Vagina (tissue), 2 donors: ENCODE results near the gene MGAT3. TPM values are rescaled to one million over a fixed set of nuclear protein-coding genes. Genes with fewer than 3 reads are reported as not detected.

ENCODE experiments used
- DNase-seq, 2 donors: peaks; one replicate each; pipeline ENCODE4 v3.0.0-alpha.2; 2017; ENCODE audit errors: extremely low spot score in 2 of 2
- H3K27ac ChIP-seq: fragments of 200-600 bp; sonication (generic); one replicate; pipeline ENCODE4 v1.5.1; 2019
- H3K27me3 ChIP-seq: fragments of 200-600 bp; sonication (generic); one replicate; pipeline ENCODE4 v1.5.1; 2019
- H3K36me3 ChIP-seq, 2 donors: fragments of 200-600 bp; sonication (generic); one replicate each; pipeline ENCODE4 v1.5.1; 2017 to 2019
- H3K4me1 ChIP-seq: fragments of 200-600 bp; sonication (generic); one replicate; pipeline ENCODE4 v1.5.1; 2019
- H3K4me3 ChIP-seq, 2 donors: fragments of 200-600 bp; sonication (generic); 1 replicate in 1 of 2; 2 replicates in 1 of 2; pipeline ENCODE4 v1.5.1; 2016 to 2019
- H3K9me3 ChIP-seq: fragments of 200-600 bp; sonication (generic); one replicate; pipeline ENCODE4 v1.5.1; 2019
- POLR2A ChIP-seq, 2 donors: fragments of 450-650 bp; IDR thresholded peaks; one replicate each; pipeline ENCODE4 v1.6.1; 2017; ENCODE audit warnings: antibody characterized with exemption in 2 of 2, mild to moderate bottlenecking in 2 of 2, moderate library complexity in 2 of 2
- POLR2AphosphoS5 ChIP-seq, 2 donors: sonication (generic); formaldehyde crosslinking; IDR thresholded peaks; one replicate each; pipeline ENCODE4 v1.9.0; 2017; ENCODE audit warnings: antibody characterized with exemption in 2 of 2, mild to moderate bottlenecking in 2 of 2, low read depth in 1 of 2; ENCODE audit not compliant: insufficient read depth in 1 of 2
- intact Hi-C: fragments of 100-400 bp; cut with DNase I; formaldehyde crosslinking; loops from one replicate; pipeline ENCODE4 v1.15.1; 2023
- total RNA-seq: library from RNA; depleted of rRNA; stranded (reverse); fragments of >200 nt; gene quantifications from one replicate; pipeline ENCODE4 v1.2.3, GENCODE V29; 2016
- TF ChIP-seq, protein P1 (sequence below), 3 experiments: fragments of 450-650 bp in 2 of 3; fragments of 200-600 bp in 1 of 3; sonication (generic) in 1 of 3; IDR thresholded peaks; one replicate each; pipeline ENCODE4 v1.5.1; 2017 to 2019; ENCODE audit warnings: antibody characterized with exemption in 3 of 3, mild to moderate bottlenecking in 2 of 3, moderate library complexity in 2 of 3

Gene MGAT3
- total RNA-seq, 1 donor from 2014 or later: 0.98 TPM

DNA sequence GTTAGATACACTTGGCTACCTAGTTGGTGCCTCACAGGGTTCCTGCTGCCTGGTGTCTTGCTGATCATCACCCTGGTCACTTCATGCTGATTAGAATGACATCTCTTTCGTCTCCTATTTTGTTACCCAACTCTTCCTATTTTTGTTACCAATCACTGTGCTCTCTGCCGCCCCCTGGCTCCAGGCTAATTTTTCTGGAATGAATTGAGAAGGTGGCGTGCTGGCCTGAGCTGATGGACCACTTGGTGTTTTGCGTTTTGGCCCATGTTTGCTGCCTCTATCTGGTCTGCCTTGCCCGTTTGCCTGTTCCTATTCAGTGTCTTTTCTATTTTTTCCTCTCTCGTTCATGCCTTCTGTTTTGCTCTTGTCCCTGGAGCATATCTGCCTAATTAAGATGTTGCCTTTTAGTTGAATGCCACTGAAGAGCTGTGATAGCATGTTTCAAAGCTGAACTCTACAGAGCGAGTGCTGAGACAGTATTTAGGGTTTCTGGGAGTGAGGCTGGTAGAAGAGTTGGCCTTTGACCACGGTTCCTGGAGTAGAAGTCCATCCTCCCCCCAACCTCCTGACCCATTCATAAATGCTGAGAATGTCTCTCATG, 57.7 kb downstream of the MGAT3 start:
- Histone ChIP-seq H3K27me3 (no peaks in the 10 kb centered on the region), H3K9me3 (no peaks in the 10 kb centered on the region), H3K36me3 (peaks cover 0 to 38% of the 10 kb centered on the region in 2 donors), H3K4me1 (peaks cover 10% of the 10 kb centered on the region), H3K4me3 (no peak overlapping the region), H3K27ac (no peak overlapping the region)
- intact Hi-C loops: loop anchor here (10.0 kb wide), 1 partner anchor 110 kb away; no protein-coding TSS in a partner anchor
- no peak for DNase-seq
- TF ChIP-seq POLR2A (IDR thresholded peaks at IDR 0.05): no peak
- TF ChIP-seq, protein P1, sequence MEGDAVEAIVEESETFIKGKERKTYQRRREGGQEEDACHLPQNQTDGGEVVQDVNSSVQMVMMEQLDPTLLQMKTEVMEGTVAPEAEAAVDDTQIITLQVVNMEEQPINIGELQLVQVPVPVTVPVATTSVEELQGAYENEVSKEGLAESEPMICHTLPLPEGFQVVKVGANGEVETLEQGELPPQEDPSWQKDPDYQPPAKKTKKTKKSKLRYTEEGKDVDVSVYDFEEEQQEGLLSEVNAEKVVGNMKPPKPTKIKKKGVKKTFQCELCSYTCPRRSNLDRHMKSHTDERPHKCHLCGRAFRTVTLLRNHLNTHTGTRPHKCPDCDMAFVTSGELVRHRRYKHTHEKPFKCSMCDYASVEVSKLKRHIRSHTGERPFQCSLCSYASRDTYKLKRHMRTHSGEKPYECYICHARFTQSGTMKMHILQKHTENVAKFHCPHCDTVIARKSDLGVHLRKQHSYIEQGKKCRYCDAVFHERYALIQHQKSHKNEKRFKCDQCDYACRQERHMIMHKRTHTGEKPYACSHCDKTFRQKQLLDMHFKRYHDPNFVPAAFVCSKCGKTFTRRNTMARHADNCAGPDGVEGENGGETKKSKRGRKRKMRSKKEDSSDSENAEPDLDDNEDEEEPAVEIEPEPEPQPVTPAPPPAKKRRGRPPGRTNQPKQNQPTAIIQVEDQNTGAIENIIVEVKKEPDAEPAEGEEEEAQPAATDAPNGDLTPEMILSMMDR (IDR thresholded peaks at IDR 0.05): peak in 2 of 3 experiments; percentile 33 to 72

DNA sequence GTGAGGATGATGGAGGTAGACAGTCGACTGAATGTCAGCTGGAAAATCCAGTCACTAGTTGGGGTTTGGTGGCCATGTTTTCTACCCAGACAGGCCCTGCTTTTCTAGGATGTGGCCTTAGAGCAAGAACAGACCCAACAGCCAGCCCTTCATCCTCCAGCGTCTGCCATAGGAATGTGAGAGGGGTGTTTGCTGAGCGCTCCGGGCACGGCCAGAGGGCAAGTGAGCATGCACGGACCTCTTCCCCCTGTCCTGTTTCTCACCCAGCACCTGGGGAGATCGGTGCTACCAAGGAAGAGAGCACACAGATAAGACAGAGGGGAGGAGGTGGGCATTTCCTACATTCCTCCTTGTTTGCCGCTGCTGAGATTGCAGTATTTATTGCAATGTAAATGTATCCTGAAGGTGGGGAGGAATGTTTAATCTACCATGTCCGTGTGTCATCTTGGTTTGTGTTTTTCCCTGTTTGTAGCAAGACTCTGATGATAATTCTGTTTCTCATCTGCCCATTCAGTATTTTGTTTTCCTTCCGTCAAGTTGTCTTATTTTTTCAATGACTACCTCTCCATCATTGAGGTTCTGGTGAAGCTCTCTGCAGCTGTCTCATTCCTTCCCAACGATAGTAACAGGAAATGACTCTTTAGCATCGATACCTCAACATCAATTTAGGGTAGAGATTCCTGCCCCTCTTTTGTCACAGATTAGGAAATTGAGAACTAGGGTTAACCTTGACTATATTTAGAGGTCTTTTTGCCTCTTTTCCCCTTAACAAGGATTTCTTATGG, 58.6 kb downstream of the MGAT3 start:
- Histone ChIP-seq H3K4me1 (peaks cover 10% of the 10 kb centered on the region), H3K9me3 (no peaks in the 10 kb centered on the region), H3K36me3 (peaks cover 0 to 35% of the 10 kb centered on the region in 2 donors), H3K27ac (no peak overlapping the region), H3K27me3 (no peaks in the 10 kb centered on the region), H3K4me3 (no peak overlapping the region)
- TF ChIP-seq POLR2AphosphoS5 (IDR thresholded peaks at IDR 0.05; ENCODE audit: insufficient read depth in 1 of 2, low read depth in 1 of 2): no peak
- TF ChIP-seq POLR2A (IDR thresholded peaks at IDR 0.05): no peak
- TF ChIP-seq, protein P1 (IDR thresholded peaks at IDR 0.05): no peak
- DNase-seq: no peak
- intact Hi-C loops: loop anchor here (10.0 kb wide), 1 partner anchor 111 kb away; no protein-coding TSS in a partner anchor

DNA sequence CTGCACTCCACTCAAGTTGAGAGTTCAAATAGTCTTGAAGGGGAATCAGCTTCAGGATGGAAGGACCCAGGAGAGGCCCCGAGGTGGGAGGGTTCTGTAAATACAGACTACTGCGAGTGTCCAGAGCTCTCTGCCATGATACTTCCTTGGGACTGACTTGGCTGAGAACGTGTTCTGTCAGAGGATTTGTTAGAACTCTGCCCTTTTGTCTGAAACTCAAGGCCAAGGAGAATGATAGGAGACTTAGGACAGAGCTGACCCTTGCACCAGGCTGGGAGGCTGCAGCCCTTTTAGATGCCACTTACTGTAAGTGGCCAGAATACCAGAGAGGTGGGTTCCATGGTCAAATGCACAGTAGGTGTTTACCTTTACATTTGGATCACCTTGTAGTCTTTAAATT, 60.7 kb downstream of the MGAT3 start:
- DNase-seq: no peak
- Histone ChIP-seq H3K27me3 (no peaks in the 10 kb centered on the region), H3K27ac (no peak overlapping the region), H3K9me3 (no peaks in the 10 kb centered on the region), H3K4me3 (no peak overlapping the region), H3K36me3 (peaks cover 0 to 32% of the 10 kb centered on the region in 2 donors), H3K4me1 (peaks cover 23% of the 10 kb centered on the region)
- intact Hi-C loops: loop anchor here (10.0 kb wide), 1 partner anchor 113 kb away; no protein-coding TSS in a partner anchor
- TF ChIP-seq, protein P1 (IDR thresholded peaks at IDR 0.05): no peak
- TF ChIP-seq POLR2AphosphoS5 (IDR thresholded peaks at IDR 0.05; ENCODE audit: insufficient read depth in 1 of 2, low read depth in 1 of 2) (no peak), POLR2A (IDR thresholded peaks at IDR 0.05) (no peak)

DNA sequence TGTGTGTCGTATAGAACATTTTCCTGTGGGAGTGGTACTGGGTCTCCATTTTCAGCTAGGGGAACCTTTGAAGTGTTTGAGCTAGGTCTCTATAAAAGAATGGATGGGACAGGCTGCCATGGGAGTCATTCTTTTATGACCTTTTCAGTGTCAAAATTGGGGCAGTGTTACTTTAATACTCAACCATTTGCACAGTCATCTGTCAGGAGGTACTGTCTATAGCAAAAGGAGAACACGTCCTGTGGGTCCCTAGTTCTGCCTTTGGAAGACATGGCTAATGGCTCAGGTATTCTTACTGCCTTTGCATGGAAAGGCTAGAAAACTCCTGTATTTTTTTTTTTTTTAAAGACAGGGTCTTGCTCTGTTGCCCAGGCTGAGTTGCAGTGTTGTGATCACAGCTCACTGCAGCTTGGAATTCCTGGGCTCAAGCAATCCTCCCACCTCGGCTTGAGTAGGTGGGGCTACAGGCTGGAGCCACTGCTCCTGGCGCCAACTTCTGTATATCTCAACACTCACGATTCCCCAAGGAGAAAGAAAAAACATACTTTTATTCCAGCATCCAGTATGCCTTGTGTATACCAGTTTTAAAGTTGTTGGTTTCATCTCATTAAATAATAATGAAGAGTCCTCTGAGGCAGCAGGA, 61.5 kb downstream of the MGAT3 start:
- no peak overlapping the region for H3K4me3 ChIP-seq
- no peaks in the 10 kb centered on the region for H3K9me3 ChIP-seq
- TF ChIP-seq, protein P1 (IDR thresholded peaks at IDR 0.05): no peak
- TF ChIP-seq POLR2AphosphoS5 (IDR thresholded peaks at IDR 0.05; ENCODE audit: insufficient read depth in 1 of 2, low read depth in 1 of 2) (no peak), POLR2A (IDR thresholded peaks at IDR 0.05) (no peak)
- intact Hi-C loops: loop anchor here (10.0 kb wide), 1 partner anchor 113 kb away; no protein-coding TSS in a partner anchor
- H3K4me1 ChIP-seq: peaks cover 31% of the 10 kb centered on the region
- no peak for DNase-seq
- peaks cover 0 to 33% of the 10 kb centered on the region in 2 donors for H3K36me3 ChIP-seq
- H3K27me3 ChIP-seq: no peaks in the 10 kb centered on the region
- no peak overlapping the region for H3K27ac ChIP-seq
